ENCODE measurements around the gene CLDND1.

DNA sequence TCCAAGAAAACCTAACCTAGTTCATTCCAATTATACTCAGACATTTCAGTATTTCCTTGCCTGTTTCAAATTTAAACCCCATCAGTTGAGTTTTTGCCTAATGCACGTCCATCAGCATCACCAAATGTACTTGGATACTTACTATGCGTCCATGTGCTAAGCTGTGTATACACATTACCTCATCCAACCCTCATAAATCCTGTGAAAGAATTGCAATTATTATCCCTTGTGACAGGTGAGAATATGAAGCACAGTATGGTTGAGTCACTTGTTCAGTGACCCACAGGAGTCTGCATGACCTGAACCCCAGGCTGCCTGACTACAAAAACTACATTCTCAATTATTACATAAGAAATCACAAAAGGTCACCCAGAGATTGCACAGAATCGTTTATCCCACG is 22.7 kb downstream of the CLDND1 start:
- TF ChIP-seq GATA3 (IDR thresholded peaks at IDR 0.05; ENCODE audit: low read depth, low read length) (no peak), GATA2 (IDR thresholded peaks at IDR 0.05; ENCODE audit: low read depth, low read length) (no peak)
